ACC112 (cell line): ENCODE data around the gene NECAB2.

Experiments
- H2AFZ ChIP-seq: fragments of 200-600 bp; sonication (generic); one replicate; pipeline ENCODE4 v1.6.0; 2017; ENCODE audit warnings: antibody characterized with exemption, low read length; ENCODE audit not compliant: unreplicated experiment
- H3K27ac ChIP-seq: fragments of 200-600 bp; sonication (generic); 2 replicates; pipeline ENCODE4 v1.5.1; 2014; ENCODE audit warnings: low read depth, mild to moderate bottlenecking, antibody characterized with exemption, low read length, moderate library complexity
- H3K27me3 ChIP-seq: fragments of 200-600 bp; sonication (generic); 2 replicates; pipeline ENCODE4 v1.6.1; 2014; ENCODE audit warnings: mild to moderate bottlenecking, antibody characterized with exemption, low read length, moderate library complexity, mixed read lengths; ENCODE audit not compliant: insufficient read depth
- H3K36me3 ChIP-seq: fragments of 200-600 bp; sonication (generic); 2 replicates; pipeline ENCODE4 v1.6.1; 2016; ENCODE audit warnings: mild to moderate bottlenecking, antibody characterized with exemption, low read length, moderate library complexity, mixed read lengths; ENCODE audit not compliant: insufficient read depth
- H3K4me1 ChIP-seq: fragments of 200-600 bp; sonication (generic); one replicate; pipeline ENCODE4 v1.6.1; 2016; ENCODE audit warnings: low read length, mixed read lengths; ENCODE audit not compliant: insufficient read depth, unreplicated experiment, control insufficient read depth
- H3K4me3 ChIP-seq: fragments of 200-600 bp; sonication (generic); 2 replicates; pipeline ENCODE4 v1.5.1; 2014; ENCODE audit warnings: mild to moderate bottlenecking, low read depth, low read length
- H3K79me2 ChIP-seq: fragments of 200-600 bp; sonication (generic); one replicate; pipeline ENCODE4 v1.6.0; 2016; ENCODE audit warnings: low read length; ENCODE audit not compliant: control insufficient read depth, unreplicated experiment, insufficient read depth

The NECAB2 gene

GRCh38 chr16:83967838-83968305 lies at the start of gene NECAB2:
Gene NECAB2 (plus strand): TSS chr16:83968244. CDS start chr16:83968649, 405 bp downstream.
- Histone ChIP-seq H3K79me2 (no peaks in the 10 kb centered on the region), H3K36me3 (no peaks in the 10 kb centered on the region), H3K4me3 (peak within 1 kb of the TSS; percentile 68; the same call in 1 of the 2 replicates), H3K27me3 (peaks cover 6% of the 10 kb centered on the region; the same call in 1 of the 2 replicates), H3K27ac (no peak within 1 kb of the TSS), H3K4me1 (no peaks in the 10 kb centered on the region), H2AFZ (no peak within 1 kb of the TSS)

GRCh38 chr16:83920894-83921491 lies 47.1 kb upstream of the NECAB2 start:
- Histone ChIP-seq H3K4me3 (no peak overlapping the region), H3K79me2 (no peaks in the 10 kb centered on the region), H3K27ac (no peak overlapping the region), H3K4me1 (no peaks in the 10 kb centered on the region), H2AFZ (no peak overlapping the region), H3K36me3 (peaks cover 9% of the 10 kb centered on the region; the same call in 1 of the 2 replicates), H3K27me3 (no peaks in the 10 kb centered on the region)

DNA sequence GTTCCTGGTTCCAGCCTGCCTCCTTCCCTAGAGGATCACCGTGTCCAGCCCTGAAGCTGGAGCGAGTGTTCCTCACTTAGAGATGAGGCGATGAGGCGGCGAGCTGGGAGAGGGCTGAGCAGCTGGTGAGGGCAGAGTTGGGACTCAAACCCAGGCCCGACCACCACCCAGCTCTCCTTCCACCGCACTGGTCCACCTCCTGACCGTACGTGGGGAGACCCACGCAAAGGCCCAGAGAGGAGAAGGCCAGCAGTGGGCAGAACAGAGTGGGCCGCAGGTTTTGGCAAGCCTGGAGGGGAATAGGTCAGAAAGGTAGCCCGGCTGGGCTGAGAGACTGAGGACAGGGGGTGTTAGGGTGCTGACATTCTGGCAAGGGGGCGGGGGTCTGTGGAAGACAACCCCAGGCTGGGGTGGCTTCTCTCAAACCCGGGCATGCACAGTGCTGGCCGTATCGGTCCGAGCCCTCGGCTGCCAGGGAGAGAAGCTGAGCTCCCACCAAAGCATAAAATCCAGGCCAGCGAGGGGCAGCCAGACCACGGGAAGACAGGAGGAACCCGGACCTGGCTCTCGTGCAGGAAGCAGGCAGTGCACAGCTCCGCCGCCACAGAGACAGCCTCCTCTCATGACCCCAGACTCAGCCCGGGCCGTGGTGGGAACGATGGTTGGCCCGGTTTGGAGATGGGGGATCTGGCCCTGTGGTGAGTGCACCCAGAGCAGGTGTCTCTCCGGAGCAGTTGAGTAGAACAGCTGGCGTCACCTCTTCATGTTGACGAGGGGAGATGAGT lies 44.3 kb upstream of the NECAB2 start:
- Histone ChIP-seq H3K4me1 (peaks cover 15% of the 10 kb centered on the region), H3K79me2 (no peaks in the 10 kb centered on the region), H3K36me3 (no peaks in the 10 kb centered on the region), H3K27ac (no peak overlapping the region), H3K27me3 (no peaks in the 10 kb centered on the region), H3K4me3 (no peak overlapping the region), H2AFZ (no peak overlapping the region)

- Histone ChIP-seq H3K27me3 (no peaks in the 10 kb centered on the region), H3K4me3 (no peak overlapping the region), H3K79me2 (no peaks in the 10 kb centered on the region), H3K27ac (no peak overlapping the region), H3K4me1 (peaks cover 16% of the 10 kb centered on the region), H2AFZ (no peak overlapping the region), H3K36me3 (no peaks in the 10 kb centered on the region)
Observed at GRCh38 chr16:83924686-83925085, 43.4 kb upstream of the NECAB2 start.

DNA sequence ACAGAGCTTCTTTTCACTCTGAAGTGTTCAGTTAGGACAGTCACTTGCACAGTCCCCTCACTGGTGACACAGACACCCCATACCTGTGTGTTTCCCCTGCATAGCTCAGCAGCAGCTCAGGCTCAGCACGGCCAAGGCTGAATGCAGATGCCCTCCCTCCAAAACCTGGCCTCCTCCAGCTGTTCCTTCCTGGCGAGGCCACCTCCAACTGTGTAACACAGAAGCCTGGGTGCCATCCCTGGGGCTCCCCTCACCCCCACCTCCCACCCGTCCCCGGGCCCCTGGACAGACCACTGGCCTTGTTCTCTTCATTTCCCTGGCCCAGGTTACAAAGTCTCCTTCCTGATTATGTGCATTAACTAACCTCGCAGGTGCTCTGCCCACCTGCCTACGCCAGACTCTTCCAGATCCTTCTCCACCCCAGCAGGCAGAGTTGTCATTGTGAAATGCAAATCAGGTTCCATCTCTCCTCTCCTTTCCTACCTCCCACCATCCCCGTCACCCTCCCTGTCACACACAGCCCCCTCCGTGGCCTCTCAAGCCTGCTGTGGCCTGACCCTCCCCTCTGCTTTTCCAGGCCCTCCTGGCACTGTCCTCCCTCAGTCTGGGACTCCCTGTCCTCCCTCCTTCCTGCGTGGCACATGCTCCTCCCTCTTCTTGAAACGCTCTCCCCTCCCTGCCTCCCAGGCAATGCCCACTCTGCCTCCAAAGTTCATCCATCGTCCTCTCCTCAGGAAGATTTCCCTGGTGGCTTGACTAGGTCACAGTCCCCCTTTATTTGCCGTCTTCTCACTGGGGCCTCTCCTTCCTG lies 42.7 kb upstream of the NECAB2 start:
- Histone ChIP-seq H3K4me1 (peaks cover 16% of the 10 kb centered on the region), H3K27ac (no peak overlapping the region), H3K27me3 (no peaks in the 10 kb centered on the region), H3K79me2 (no peaks in the 10 kb centered on the region), H2AFZ (no peak overlapping the region), H3K36me3 (no peaks in the 10 kb centered on the region), H3K4me3 (no peak overlapping the region)

- no peak overlapping the region for H3K27ac ChIP-seq
- no peak overlapping the region for H2AFZ ChIP-seq
- H3K4me1 ChIP-seq = peaks cover 16% of the 10 kb centered on the region
- peak overlapping the region; percentile 23; the same call in 1 of the 2 replicates for H3K4me3 ChIP-seq
- no peaks in the 10 kb centered on the region for H3K36me3 ChIP-seq
- no peaks in the 10 kb centered on the region for H3K27me3 ChIP-seq
- H3K79me2 ChIP-seq = no peaks in the 10 kb centered on the region
Observed at GRCh38 chr16:83925957-83926725, 41.9 kb upstream of the NECAB2 start.

DNA sequence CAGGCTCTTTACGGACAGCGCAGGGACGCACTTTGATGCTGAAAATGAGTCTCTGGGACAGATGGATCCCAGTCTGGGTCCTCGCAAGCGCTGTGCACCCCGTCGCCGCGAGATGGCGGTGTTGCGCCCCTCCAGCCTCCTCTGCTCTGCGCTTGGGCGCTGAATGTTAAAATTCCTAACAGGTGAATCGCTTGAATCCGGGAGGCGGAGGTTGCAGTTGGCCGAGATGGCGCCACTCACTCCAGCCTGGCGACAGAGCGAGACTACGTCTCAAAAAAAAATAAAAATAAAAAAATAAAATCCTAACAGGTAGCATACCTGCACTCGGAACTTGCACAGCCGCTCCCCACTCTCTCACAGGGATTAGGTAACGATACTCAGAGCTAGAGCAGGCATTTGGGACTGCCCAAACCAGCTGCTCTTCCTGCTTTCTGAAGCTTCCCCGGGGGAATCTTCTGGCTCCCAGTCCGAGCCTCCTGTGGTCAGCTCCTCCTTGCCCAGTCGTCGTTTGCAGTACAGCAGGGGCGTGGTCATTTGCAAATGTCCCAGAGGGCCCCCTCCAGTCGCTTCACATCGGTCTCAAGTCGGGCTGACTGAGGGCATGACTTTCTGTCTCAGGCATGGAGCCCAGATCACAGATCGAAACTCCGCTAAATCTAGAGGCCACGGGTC lies 41.2 kb upstream of the NECAB2 start:
- Histone ChIP-seq H3K27ac (no peak overlapping the region), H3K27me3 (no peaks in the 10 kb centered on the region), H3K36me3 (no peaks in the 10 kb centered on the region), H2AFZ (no peak overlapping the region), H3K4me1 (peaks cover 16% of the 10 kb centered on the region), H3K79me2 (no peaks in the 10 kb centered on the region), H3K4me3 (peak overlapping the region; percentile 47)

DNA sequence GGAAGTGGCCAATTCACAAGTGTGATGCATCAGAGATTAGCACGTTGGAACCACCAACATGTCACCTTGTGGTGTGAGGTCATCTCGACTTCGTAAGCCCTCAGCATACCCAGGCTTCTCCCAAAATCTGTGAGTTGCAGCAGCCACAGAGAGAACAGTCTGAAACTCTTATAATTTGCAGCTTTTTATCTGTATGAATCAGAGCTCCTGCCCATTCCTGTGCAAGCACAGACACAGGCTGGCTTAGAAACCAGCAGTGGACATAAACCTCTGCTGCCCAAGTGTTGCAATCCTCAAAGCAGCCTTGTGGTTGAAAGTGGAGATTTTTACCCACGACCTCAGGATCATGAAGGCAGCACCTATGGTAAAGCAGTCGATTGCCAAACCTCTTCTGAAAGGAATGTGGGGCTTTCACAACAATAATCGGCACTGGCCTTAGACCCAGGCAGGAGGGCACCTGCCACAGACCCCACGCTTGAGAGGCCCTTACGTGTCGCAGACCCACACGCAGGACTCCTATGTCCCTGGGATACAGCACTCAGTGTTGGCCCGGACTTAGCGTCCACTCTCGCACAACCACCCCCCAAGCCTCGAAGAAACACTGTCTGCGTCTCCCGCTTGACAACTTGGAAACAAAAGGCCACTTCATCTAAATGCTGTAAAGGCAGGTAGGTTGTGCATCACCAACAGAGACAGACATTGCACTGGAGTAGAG lies 39.5 kb upstream of the NECAB2 start:
- Histone ChIP-seq H2AFZ (no peak overlapping the region), H3K27me3 (no peaks in the 10 kb centered on the region), H3K4me3 (no peak overlapping the region), H3K4me1 (peaks cover 17% of the 10 kb centered on the region), H3K79me2 (no peaks in the 10 kb centered on the region), H3K27ac (no peak overlapping the region), H3K36me3 (no peaks in the 10 kb centered on the region)

DNA sequence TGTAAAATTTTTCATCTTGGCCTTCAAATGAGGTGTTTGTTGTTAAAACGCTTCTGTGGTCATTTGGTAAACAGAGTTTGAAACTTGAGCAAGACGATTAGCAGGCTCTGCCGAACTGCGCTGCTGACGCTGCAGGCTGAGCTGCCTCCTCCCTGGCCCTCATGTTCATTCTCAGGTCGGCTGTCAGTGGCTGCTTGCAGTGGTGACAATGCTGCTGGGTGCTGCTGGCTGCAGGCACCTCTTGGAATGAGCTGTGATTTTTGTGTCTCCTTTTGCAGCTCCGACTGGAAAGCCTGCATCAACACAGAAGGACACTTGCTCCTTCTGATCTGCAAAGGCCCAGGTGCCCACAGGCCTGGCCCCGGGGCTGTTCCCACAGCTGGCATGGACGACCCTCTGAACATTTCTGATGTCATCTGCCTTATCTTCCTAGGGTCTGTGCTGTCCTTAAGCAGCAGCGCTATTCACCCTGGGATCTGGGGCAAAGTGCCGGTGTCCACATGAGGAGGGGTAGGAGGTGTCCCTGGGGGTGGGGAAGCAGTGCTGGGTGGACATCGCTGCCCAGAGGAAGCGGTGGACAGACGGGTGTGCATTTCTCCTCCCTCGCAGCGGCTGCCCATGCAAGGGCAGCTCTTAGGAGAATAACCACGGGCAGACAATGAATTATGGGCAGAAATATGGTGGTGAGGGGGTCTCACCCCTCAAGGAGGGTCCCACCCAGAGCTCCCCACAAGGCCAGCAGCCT lies 38.1 kb upstream of the NECAB2 start:
- peaks cover 21% of the 10 kb centered on the region for H3K4me1 ChIP-seq
- H3K36me3 ChIP-seq = no peaks in the 10 kb centered on the region
- H3K27me3 ChIP-seq = no peaks in the 10 kb centered on the region
- H3K79me2 ChIP-seq = no peaks in the 10 kb centered on the region
- no peak overlapping the region for H2AFZ ChIP-seq
- H3K27ac ChIP-seq = no peak overlapping the region
- no peak overlapping the region for H3K4me3 ChIP-seq
